ENCODE data around the gene RPL15.
A peak's percentile ranks its signal among the peaks of the same experiment; 100 is the strongest.

Gene RPL15

GRCh38 chr3:23959135-23959900, 42.4 kb downstream of the RPL15 start:
- FAIRE-seq = peak; percentile 71

GRCh38 chr3:23960649-23961048, 43.7 kb downstream of the RPL15 start:
- no peak for DNase-seq (ENCODE audit: low spot score)
- no peak for FAIRE-seq

More at GRCh38 chr3:23959135-23959900, 42.4 kb downstream of the RPL15 start:
- peak; percentile 72 for DNase-seq (ENCODE audit: low spot score)

GRCh38 chr3:23961066-23961465, 44.1 kb downstream of the RPL15 start:
- FAIRE-seq (no peak), DNase-seq (ENCODE audit: low spot score) (no peak)

GRCh38 chr3:23961913-23962312, 45.0 kb downstream of the RPL15 start:
- DNase-seq (ENCODE audit: low spot score) (no peak), FAIRE-seq (no peak)

GRCh38 chr3:23964537-23965235, 47.8 kb downstream of the RPL15 start:
- DNase-seq (ENCODE audit: low spot score) = no peak
- FAIRE-seq = no peak

GRCh38 chr3:23966328-23966727, 49.4 kb downstream of the RPL15 start:
- no peak for DNase-seq (ENCODE audit: low spot score)
- no peak for FAIRE-seq

GRCh38 chr3:23968463-23969184, 51.7 kb downstream of the RPL15 start:
- no peak for FAIRE-seq
- peak; percentile 41 for DNase-seq (ENCODE audit: low spot score)

- no peak for DNase-seq (ENCODE audit: low spot score)
- FAIRE-seq = no peak
Observed at GRCh38 chr3:23969393-23969792, 52.5 kb downstream of the RPL15 start.
